ENCODE data around the gene TBC1D3G. TPM values are rescaled to one million over a fixed set of nuclear protein-coding genes. Genes with fewer than 3 reads are reported as not detected.
"Not testable (repeated sequence)": the region's sequence is repeated elsewhere in the genome, so short reads cannot be mapped to it uniquely, and the experiment has no call there.

TBC1D3G gene
- not detected in 2 replicates for total RNA-seq (2014; rRNA removed; shearing (Covaris generic))

DNA sequence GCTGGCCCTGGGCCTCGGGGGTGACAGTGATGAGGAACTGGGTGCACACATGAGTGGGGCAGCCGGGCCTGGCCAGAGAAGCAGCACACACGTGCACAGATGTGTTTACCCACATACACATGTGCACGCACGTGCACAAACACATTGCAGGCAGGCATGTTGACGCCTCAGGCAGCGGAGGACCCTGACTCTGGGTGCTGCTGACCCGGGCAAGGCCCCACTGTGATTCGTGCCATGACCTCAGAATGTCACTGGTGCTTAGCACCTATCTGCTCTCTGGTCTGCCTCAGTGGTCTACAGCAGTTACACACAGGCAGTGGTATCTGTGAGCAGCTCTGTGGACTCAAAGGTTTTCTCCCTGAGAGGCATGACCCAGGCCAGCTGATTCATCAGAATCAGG is at the start of gene TBC1D3G:
TBC1D3G (plus strand) TSS at position 301 of the 400 bp plus-strand sequence. CDS start 1,528 bp downstream, outside the sequence.
- DNase-seq (ENCODE audit: low read depth): not testable (repeated sequence)

DNA sequence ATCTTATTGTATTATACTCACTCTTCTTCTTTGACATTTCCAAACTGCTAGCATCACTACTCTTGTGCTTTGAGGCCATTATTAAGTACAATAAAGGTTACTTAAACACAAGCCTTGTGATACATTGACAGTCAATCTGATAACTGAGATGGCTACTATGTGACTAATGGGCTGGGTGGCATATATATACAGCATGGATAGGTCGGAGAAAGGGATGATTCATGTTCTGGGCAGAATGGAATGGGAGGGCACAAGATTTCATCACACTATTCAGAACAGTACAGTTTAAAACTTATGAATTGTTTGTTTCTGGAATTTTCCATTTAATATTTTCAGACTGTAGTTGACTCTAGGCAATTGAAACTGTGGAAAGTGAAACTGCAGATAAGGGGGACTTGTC is 40.4 kb upstream of the TBC1D3G start:
- not testable (repeated sequence) for DNase-seq (ENCODE audit: low read depth)

DNA sequence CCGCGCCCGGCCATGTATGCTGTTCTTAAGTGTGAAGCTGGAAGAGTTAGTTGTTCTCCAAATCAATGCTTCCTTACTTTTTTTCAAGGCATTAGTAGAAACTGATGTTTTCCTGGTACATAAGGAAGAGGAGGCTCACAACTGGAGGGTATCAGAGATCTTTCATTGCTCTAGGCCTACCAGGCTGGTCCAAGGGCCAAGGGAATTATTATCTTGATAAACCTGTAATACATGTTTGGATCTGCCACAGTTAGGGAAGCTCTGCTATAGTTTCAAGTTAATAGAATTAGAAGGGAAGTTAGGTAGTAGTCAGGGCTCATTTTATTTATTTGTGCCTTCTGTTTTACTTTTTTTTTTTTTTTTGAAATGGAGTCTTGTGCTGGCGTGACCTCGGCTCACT is 39.5 kb upstream of the TBC1D3G start:
- DNase-seq (ENCODE audit: low read depth): not testable (repeated sequence)

DNA sequence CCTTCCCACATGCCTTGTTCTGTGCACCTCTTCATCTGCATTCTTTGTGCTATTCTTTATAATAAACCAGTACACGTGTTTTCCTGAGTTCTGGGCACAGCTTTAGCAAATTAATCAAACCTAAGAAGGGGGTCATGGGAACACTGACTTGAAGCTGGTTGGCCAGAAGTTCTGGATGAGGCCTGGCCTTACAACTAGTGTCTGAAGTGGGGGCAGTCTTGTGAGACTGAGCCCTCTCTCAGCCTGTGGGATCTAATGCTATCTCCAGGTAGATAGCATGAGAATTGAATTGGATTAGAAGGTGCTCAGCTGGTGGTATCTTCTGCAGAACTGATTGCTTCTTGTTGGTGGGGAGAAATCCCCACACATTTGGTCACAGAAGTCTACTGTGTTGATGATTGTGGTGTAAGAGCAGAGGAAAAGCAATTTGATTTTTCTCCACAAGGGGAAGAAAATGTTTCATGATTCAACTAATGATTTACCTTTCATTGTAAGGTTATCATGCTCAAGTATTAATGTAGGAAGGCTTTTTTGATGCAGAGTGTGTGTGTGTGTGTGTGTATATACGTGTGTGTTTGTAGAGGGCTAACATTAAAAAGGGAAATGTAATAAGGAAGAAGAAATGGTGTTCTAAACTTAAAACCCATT is 33.6 kb upstream of the TBC1D3G start:
- DNase-seq (ENCODE audit: low read depth): not testable (repeated sequence)

DNA sequence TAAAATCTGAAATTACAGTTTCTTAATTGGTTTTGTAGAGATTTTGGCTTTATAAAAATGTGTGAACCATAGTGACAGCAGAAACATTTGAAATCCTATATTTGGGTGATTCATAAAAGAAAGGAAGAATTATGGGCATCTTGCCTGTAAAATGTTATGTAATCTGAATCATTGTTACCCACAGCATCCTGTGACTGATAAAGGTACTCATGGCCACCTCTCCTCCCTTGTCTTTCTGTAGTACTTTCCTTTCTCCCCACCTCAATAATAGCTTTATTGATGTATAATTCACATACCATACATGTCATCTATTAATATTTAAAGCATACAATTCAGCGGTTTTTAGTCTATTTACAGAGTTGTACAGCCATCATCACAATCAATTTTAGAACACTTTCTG is 28.5 kb upstream of the TBC1D3G start:
- not testable (repeated sequence) for DNase-seq (ENCODE audit: low read depth)

DNA sequence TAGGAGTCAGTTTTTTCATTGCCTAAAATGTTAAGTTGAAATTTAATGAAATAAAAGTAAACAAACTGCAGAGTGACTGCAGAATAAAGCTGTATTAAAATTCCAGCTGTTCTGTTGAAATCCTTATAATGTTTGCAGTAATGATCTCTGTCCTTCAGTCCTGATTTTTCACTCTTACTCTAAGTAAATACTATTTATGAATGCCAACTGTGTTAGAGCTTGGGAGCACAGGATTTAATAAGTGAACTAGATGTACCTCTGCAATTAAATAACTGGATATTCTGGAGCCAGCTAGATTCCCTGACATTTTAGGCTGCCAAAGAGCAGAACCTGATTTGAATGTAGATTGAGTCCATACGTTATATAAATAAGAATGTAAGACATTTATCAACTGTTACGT is 7.9 kb upstream of the TBC1D3G start:
- not testable (repeated sequence) for DNase-seq (ENCODE audit: low read depth)

DNA sequence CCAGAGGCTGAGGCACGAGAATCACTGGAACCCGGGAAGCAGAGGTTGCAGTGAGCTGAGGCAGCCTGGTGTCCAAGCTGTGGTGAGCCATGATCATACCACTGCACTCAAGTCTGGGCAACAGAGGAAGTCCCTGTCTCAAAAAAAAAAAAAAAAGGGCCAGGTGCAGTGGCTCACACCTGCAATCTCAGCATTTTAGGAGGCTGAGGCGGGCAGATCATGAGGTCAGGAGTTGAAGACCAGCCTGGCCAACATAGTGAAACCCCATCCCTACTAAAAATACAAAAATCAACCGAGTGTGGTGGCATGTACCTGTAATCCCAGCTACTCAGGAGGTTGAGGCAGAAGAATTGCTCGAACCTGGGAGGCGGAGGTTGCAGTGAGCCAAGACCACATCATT is 38.8 kb downstream of the TBC1D3G start:
- not testable (repeated sequence) for DNase-seq (ENCODE audit: low read depth)

DNA sequence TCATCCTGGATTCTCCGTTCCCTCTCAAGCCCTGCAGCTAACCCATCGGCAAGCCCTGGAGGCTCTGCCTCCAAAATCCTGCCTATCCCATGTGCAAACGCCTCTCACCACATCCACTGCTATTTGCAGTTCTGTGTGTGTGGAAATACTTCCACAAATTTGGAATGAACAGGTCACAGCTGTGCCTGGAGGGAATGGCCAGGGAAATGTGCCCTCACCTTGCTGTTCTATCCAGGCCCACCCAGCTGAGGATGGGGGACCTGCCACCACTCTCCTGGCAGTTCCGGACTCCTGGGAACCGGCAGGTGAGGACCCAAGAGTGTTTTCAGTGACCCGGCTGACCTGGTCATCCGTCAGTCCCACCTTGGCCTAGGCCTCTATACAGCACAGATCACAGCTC is 52.3 kb downstream of the TBC1D3G start:
- not testable (repeated sequence) for DNase-seq (ENCODE audit: low read depth)

Other genes starting within 250 kb of the TBC1D3G start
- not detected in 2 replicates for gene CCL3, start 233.7 kb upstream of the TBC1D3G start, total RNA-seq (2014; rRNA removed; shearing (Covaris generic))
- gene CCL4, start 220.1 kb upstream of the TBC1D3G start, total RNA-seq (2014; rRNA removed; shearing (Covaris generic)): 0.10 TPM in 1 of 2 replicates, not detected in the other
- gene TBC1D3B, start 147.2 kb upstream of the TBC1D3G start, total RNA-seq (2014; rRNA removed; shearing (Covaris generic)): not detected in 2 replicates
- gene CCL3L1, start 127.1 kb upstream of the TBC1D3G start, total RNA-seq (2014; rRNA removed; shearing (Covaris generic)): not detected in 2 replicates
- not detected in 2 replicates for gene CCL4L2, start 112.8 kb upstream of the TBC1D3G start, total RNA-seq (2014; rRNA removed; shearing (Covaris generic))
- gene TBC1D3I, start 59.3 kb upstream of the TBC1D3G start, total RNA-seq (2014; rRNA removed; shearing (Covaris generic)): 1.0 TPM in 1 of 2 replicates, not detected in the other
- not detected in 2 replicates for gene TBC1D3H, start 64.6 kb downstream of the TBC1D3G start, total RNA-seq (2014; rRNA removed; shearing (Covaris generic))
- 57.2 and 59.0 TPM in 2 replicates for gene ZNHIT3, start 162.8 kb downstream of the TBC1D3G start, total RNA-seq (2014; rRNA removed; shearing (Covaris generic))
- gene MYO19, start 211.0 kb downstream of the TBC1D3G start, total RNA-seq (2014; rRNA removed; shearing (Covaris generic)): 47.0 and 57.9 TPM in 2 replicates
- gene PIGW, start 211.1 kb downstream of the TBC1D3G start, total RNA-seq (2014; rRNA removed; shearing (Covaris generic)): 8.3 and 10.8 TPM in 2 replicates
- gene GGNBP2, start 221.0 kb downstream of the TBC1D3G start, total RNA-seq (2014; rRNA removed; shearing (Covaris generic)): 48.5 and 58.9 TPM in 2 replicates

All from M059J (cell line).